Loucy (cell line): ENCODE measurements around the gene YEATS4.

Experiments
- EZH2phosphoT487 ChIP-seq: fragments of 200-600 bp; IDR thresholded peaks from 2 replicates; pipeline ENCODE4 v1.6.1; 2018; ENCODE audit warnings: antibody characterized with exemption, mild to moderate bottlenecking, moderate library complexity, borderline replicate concordance
- TF ChIP-seq, protein P1 (sequence below): fragments of 200-600 bp; sonication (generic); conservative IDR thresholded peaks from 2 replicates; pipeline ENCODE4 v1.5.1; 2014; ENCODE audit warnings: mild to moderate bottlenecking, antibody characterized with exemption, low read length

DNA sequence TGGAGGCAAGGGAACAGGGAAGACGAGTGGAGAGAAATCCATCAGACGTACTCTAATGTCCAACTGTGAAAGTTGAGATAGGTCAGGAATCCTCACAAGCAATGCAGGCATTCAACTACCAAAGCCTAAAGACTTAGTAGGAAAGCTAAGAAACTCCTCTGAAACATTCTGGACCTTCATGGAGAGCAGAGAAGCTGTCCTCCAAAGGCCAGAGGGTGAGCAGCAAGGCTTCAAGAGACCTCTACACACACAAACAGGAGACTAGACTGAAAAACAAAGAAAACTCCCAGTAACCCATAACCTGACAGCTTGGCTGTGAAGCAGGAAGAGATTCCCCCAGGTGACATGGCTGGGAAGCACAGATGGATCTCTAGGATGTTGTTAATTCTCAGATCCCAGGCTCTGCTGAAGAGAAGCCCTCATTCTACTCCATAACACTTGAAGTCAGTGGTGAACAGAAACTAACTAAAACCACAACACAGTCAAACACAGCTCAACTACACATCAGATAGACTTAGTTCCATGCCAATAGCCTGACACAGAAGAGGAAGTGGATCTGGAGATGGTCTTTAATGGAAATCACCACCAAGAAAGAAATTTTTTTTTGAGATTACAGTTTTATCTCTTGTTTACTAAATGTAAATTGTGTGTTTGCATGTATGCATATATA, 34.6 kb upstream of the YEATS4 start:
- TF ChIP-seq, protein P1, sequence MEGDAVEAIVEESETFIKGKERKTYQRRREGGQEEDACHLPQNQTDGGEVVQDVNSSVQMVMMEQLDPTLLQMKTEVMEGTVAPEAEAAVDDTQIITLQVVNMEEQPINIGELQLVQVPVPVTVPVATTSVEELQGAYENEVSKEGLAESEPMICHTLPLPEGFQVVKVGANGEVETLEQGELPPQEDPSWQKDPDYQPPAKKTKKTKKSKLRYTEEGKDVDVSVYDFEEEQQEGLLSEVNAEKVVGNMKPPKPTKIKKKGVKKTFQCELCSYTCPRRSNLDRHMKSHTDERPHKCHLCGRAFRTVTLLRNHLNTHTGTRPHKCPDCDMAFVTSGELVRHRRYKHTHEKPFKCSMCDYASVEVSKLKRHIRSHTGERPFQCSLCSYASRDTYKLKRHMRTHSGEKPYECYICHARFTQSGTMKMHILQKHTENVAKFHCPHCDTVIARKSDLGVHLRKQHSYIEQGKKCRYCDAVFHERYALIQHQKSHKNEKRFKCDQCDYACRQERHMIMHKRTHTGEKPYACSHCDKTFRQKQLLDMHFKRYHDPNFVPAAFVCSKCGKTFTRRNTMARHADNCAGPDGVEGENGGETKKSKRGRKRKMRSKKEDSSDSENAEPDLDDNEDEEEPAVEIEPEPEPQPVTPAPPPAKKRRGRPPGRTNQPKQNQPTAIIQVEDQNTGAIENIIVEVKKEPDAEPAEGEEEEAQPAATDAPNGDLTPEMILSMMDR: no peak
- TF ChIP-seq EZH2phosphoT487: no peak
